Mesendoderm (in vitro differentiated cells): ENCODE data around the gene RASAL2.

Experiments used
- DNase-seq: peaks from one replicate; pipeline ENCODE4 v3.0.0; 2013
- H2AK5ac ChIP-seq: 2 replicates; pipeline ENCODE4 v1.6.1; 2013; ENCODE audit warnings: low read length, inconsistent platforms
- H2BK120ac ChIP-seq: 2 replicates; pipeline ENCODE4 v1.6.1; 2013; ENCODE audit warnings: low read depth, mild to moderate bottlenecking, low read length, moderate library complexity, mixed read lengths
- H2BK15ac ChIP-seq: replicated peaks from 2 replicates; pipeline ENCODE4 v1.6.1; 2013; ENCODE audit warnings: low read depth, mild to moderate bottlenecking, moderate library complexity
- H2BK5ac ChIP-seq: 2 replicates; pipeline ENCODE4 v1.6.1; 2013; ENCODE audit warnings: low read length, inconsistent platforms
- H3K18ac ChIP-seq: 2 replicates; pipeline ENCODE4 v1.6.1; 2013; ENCODE audit warnings: mild to moderate bottlenecking, low read length, mixed read lengths
- H3K23ac ChIP-seq: one replicate; pipeline ENCODE4 v1.6.1; 2013; ENCODE audit warnings: low read length
- H3K27ac ChIP-seq: 2 replicates; pipeline ENCODE4 v1.5.1; 2013; ENCODE audit warnings: low read depth, mild to moderate bottlenecking, inconsistent platforms, low read length, moderate library complexity
- H3K27me3 ChIP-seq: 2 replicates; pipeline ENCODE4 v1.6.1; 2013; ENCODE audit warnings: low read length, control low read depth, mild to moderate bottlenecking, inconsistent platforms; ENCODE audit not compliant: insufficient read depth, poor library complexity
- H3K36me3 ChIP-seq: 2 replicates; pipeline ENCODE4 v1.6.1; 2013; ENCODE audit warnings: low read length, inconsistent platforms; ENCODE audit not compliant: control insufficient read depth, insufficient read depth
- H3K4ac ChIP-seq: one replicate; pipeline ENCODE4 v1.6.1; 2013; ENCODE audit warnings: low read depth, mild to moderate bottlenecking, low read length, moderate library complexity
- H3K4me1 ChIP-seq: 2 replicates; pipeline ENCODE4 v1.6.1; 2013; ENCODE audit warnings: low read depth, low read length, inconsistent platforms; ENCODE audit not compliant: control insufficient read depth
- H3K4me2 ChIP-seq: 2 replicates; pipeline ENCODE4 v1.6.1; 2013; ENCODE audit warnings: low read length
- H3K4me3 ChIP-seq: 2 replicates; pipeline ENCODE4 v1.5.1; 2013; ENCODE audit warnings: mild to moderate bottlenecking, low read length
- H3K56ac ChIP-seq: one replicate; pipeline ENCODE4 v1.6.1; 2013; ENCODE audit warnings: low read length
- H3K79me1 ChIP-seq: 2 replicates; pipeline ENCODE4 v1.6.1; 2013; ENCODE audit warnings: low read length, inconsistent platforms
- H3K79me2 ChIP-seq: 2 replicates; pipeline ENCODE4 v1.6.1; 2013; ENCODE audit warnings: mild to moderate bottlenecking, low read length; ENCODE audit not compliant: control insufficient read depth, insufficient read depth
- H3K9ac ChIP-seq: 2 replicates; pipeline ENCODE4 v1.6.1; 2013; ENCODE audit warnings: low read length, inconsistent platforms
- H4K5ac ChIP-seq: one replicate; pipeline ENCODE4 v1.6.1; 2013; ENCODE audit warnings: low read length
- H4K8ac ChIP-seq: one replicate; pipeline ENCODE4 v1.6.1; 2013; ENCODE audit warnings: low read depth, mild to moderate bottlenecking, control low read depth, low read length, moderate library complexity
- WGBS: extraction: QIAGEN DNeasy Blood & Tissue Kit; methylation state at CpG from one replicate; pipeline ENCODE4 v1.1.7; 2013; ENCODE audit warnings: low lambda C conversion rate, missing lambda C conversion rate; ENCODE audit not compliant: insufficient coverage; ENCODE audit errors: extremely low coverage; 5-methylcytosine and 5-hydroxymethylcytosine counted together

Gene RASAL2

DNA sequence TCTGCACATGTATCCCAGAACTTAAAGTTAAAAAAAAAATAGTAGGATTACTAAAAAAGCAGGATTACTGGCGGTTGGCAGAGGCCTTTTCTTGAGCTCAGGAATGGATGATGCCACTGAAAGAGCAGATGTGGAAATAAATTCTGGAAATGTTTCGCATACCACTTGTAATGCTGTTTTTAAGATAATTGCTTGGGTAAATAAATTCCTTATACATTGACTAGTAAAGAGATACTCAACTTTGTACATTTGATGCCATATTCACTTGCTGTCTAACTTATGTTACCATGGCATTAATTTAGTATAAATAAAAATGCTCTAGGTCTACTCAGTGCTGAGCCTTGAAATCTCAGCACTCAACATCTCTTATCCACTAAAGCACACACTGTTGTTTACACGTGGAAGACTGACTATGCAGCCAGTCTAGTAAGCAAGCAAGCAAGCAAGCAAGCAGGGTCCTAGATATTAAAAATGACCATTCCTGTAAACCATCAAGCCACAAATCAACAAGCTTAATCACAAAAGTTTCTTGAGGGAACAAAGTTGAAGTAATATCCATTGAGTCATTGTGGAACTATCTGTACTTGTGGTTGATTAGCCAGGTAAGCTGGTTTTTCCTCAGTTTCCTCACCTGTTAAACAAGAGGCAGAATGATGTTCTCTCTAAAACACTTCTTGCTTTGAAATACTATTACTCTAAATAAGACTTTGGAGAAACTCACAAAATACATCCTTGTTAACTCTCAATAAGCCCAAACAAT is 1.7 kb upstream of the RASAL2 start:
- Histone ChIP-seq H3K4me3 (no peak overlapping the region), H3K27me3 (no peaks in the 10 kb centered on the region), H3K4me2 (no peak overlapping the region), H4K8ac (no peak overlapping the region), H4K5ac (no peak overlapping the region), H2BK5ac (no peak overlapping the region), H3K18ac (no peak overlapping the region), H2BK15ac (peak overlapping the region; percentile 87), H3K79me1 (peaks cover 3% of the 10 kb centered on the region), H2BK120ac (no peak overlapping the region), H3K36me3 (no peaks in the 10 kb centered on the region), H3K56ac (no peak overlapping the region), H3K27ac (no peak overlapping the region), H3K79me2 (peaks cover 19% of the 10 kb centered on the region), H3K9ac (no peak overlapping the region), H3K4me1 (peaks cover 5% of the 10 kb centered on the region), H2AK5ac (no peak overlapping the region), H3K23ac (no peak overlapping the region), H3K4ac (no peak overlapping the region)
- DNase-seq = peak; percentile 51
- no CpG with 5 or more reads among the region's 3 CpGs for WGBS

DNA sequence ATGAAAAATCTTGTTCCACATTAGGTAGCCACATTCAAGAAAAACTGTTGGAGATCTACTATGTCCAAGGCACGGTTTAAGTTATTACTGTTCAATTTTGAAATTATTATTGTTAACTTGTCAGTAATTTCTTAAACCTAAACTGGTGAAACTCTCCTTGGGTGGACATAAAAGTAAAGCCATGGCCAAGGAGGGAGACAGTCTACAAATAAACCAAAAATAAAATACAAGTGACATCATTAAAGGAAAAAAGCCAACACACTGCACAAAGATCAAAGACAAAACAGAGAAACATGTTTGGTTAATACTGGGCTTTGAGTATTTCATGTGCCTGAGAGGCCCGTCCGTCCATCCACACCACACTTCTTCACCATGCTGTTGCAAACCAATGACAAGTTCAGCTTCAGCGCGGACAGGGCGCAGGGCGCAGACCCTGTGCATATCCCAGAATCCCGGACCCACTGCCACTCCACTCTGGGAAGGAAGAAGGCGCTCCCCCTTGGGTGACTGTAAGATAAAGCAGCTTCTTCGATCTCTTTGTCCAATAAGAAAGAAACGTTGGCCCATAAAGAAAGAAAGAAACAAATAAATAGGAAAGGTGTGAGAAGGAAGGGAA is 918 bp upstream of the RASAL2 start:
- Histone ChIP-seq H2BK5ac (no peak overlapping the region), H3K36me3 (no peaks in the 10 kb centered on the region), H2AK5ac (no peak overlapping the region), H3K4ac (no peak overlapping the region), H3K56ac (peak overlapping the region; percentile 52), H3K79me2 (peaks cover 24% of the 10 kb centered on the region), H2BK15ac (no peak overlapping the region), H3K9ac (peak overlapping the region; percentile 18), H3K27me3 (no peaks in the 10 kb centered on the region), H4K5ac (no peak overlapping the region), H3K4me3 (peak overlapping the region; percentile 1), H3K4me2 (peak overlapping the region; percentile 22), H3K79me1 (peaks cover 3% of the 10 kb centered on the region), H3K27ac (peak overlapping the region; percentile 0), H2BK120ac (peak overlapping the region; percentile 18), H3K23ac (no peak overlapping the region), H3K4me1 (peaks cover 5% of the 10 kb centered on the region), H3K18ac (peak overlapping the region; percentile 44), H4K8ac (no peak overlapping the region)
- no peak for DNase-seq
- WGBS = no CpG with 5 or more reads among the region's 11 CpGs

DNA sequence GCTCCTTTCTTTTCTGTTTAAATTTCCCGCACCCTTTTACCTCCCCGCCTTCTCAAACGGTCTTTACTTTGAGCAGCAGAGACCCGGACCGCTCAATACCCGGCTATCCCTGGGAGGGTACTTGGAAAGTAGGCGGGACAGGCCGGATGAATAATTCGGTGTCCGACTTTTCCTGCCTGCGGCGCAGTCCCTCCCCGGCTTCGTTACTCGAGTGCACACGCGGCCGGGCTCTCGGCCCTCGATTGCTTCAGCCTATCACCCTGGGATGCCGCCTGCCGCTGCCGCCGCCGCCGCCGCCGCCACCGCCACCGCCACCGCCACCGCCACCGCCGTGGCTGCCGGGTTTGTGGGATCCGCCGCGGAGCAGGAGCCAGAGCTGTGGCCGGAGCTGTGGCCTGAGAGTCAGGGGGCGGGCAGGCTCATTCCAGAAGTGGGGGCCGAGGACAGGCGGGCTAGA is 382 bp upstream of the RASAL2 start:
- H3K36me3 ChIP-seq = no peaks in the 10 kb centered on the region
- H3K18ac ChIP-seq = peak overlapping the region; percentile 95
- no peaks in the 10 kb centered on the region for H3K27me3 ChIP-seq
- peaks cover 7% of the 10 kb centered on the region for H3K4me1 ChIP-seq
- DNase-seq = peak; percentile 99
- H3K23ac ChIP-seq = no peak overlapping the region
- peak overlapping the region; percentile 88 for H3K9ac ChIP-seq
- WGBS = no CpG with 5 or more reads among the region's 42 CpGs
- H3K79me1 ChIP-seq = peaks cover 3% of the 10 kb centered on the region
- no peak overlapping the region for H2AK5ac ChIP-seq
- no peak overlapping the region for H3K4ac ChIP-seq
- no peak overlapping the region for H4K8ac ChIP-seq
- H3K56ac ChIP-seq = peak overlapping the region; percentile 93
- no peak overlapping the region for H2BK120ac ChIP-seq
- H3K4me3 ChIP-seq = peak overlapping the region; percentile 83
- H3K4me2 ChIP-seq = peak overlapping the region; percentile 22
- no peak overlapping the region for H2BK15ac ChIP-seq
- H4K5ac ChIP-seq = no peak overlapping the region
- H3K27ac ChIP-seq = peak overlapping the region; percentile 99
- H2BK5ac ChIP-seq = peak overlapping the region; percentile 53
- peaks cover 29% of the 10 kb centered on the region for H3K79me2 ChIP-seq

DNA sequence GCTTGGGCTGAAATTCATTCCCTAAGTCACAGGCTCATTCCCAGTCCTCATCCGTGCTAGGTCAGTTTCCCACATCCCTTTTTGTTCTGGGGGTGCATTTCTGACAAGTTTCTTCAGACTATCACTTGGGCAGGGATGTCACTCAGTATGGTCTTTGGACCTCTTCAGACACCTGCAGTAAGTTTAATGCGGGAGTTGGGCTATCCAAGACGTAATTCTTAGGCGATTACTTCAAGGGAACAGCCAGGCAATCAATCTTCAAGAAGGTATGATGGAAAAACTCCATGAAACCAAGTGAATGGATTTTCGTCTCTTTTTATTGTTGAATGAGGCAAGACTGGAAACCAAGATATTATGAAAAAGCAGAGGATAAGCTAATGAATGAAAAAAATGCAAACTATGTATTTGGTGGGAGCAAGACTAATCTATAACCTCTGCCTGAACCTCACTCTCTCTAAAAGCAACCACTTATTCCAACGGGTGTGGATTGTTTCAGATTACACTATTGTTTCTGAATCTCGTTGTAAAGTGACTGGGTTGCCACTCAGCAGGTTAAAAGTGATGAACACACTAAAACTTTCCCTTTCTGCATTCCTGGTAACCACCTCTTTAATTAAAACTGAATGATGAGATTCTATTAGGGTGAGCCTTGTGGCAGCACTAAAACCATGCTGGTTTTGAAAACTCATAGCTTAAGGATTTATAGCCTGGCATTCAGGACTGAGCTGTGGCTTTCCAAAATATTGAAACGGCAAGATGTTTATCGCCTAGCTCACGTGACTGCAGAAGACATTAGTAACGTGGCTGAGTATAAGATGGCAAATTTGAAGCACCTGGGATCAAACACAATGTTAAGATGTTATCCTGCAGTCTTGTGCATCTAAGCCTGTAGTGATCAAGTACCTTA is 1.1 kb downstream of the RASAL2 start:
- no peak overlapping the region for H3K4ac ChIP-seq
- H3K56ac ChIP-seq = peak overlapping the region; percentile 93
- H3K4me2 ChIP-seq = peak overlapping the region; percentile 92
- no peak overlapping the region for H4K8ac ChIP-seq
- H2AK5ac ChIP-seq = no peak overlapping the region
- no peak overlapping the region for H2BK15ac ChIP-seq
- H3K4me3 ChIP-seq = peak overlapping the region; percentile 83
- WGBS = no CpG with 5 or more reads among the region's 11 CpGs
- H3K79me1 ChIP-seq = peaks cover 3% of the 10 kb centered on the region
- peaks cover 7% of the 10 kb centered on the region for H3K4me1 ChIP-seq
- H2BK5ac ChIP-seq = no peak overlapping the region
- H3K18ac ChIP-seq = no peak overlapping the region
- H3K9ac ChIP-seq = peak overlapping the region; percentile 88
- peak overlapping the region; percentile 99 for H3K27ac ChIP-seq
- peak; percentile 37 for DNase-seq
- H2BK120ac ChIP-seq = no peak overlapping the region
- H3K79me2 ChIP-seq = peaks cover 30% of the 10 kb centered on the region
- no peaks in the 10 kb centered on the region for H3K36me3 ChIP-seq
- no peaks in the 10 kb centered on the region for H3K27me3 ChIP-seq
- no peak overlapping the region for H4K5ac ChIP-seq
- H3K23ac ChIP-seq = no peak overlapping the region

DNA sequence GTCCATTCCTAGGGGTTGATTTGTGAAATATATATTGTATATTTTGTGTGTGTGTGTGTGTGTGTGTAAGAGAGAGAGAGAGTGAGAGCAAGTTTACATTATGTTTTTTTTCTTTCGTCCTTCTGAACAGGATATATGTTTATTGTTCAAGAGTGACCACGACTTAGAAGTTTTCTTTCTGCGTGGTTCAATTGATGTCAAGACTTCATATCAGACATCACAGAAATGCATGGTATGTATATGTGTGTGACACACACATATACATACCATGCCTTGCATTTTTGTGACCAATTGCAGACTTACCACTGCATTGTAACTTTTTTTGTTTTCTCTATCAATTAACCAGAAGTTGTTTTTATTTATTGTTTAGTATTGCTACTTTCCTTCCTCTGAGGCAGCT is 2.5 kb downstream of the RASAL2 start:
- H4K5ac ChIP-seq = no peak overlapping the region
- H2AK5ac ChIP-seq = no peak overlapping the region
- H3K56ac ChIP-seq = no peak overlapping the region
- H3K4me2 ChIP-seq = no peak overlapping the region
- H3K4ac ChIP-seq = no peak overlapping the region
- no peak overlapping the region for H3K9ac ChIP-seq
- H4K8ac ChIP-seq = no peak overlapping the region
- H3K23ac ChIP-seq = no peak overlapping the region
- peaks cover 30% of the 10 kb centered on the region for H3K79me2 ChIP-seq
- H2BK5ac ChIP-seq = no peak overlapping the region
- no peak overlapping the region for H3K27ac ChIP-seq
- WGBS = no CpG with 5 or more reads among the region's 3 CpGs
- H3K18ac ChIP-seq = no peak overlapping the region
- H3K27me3 ChIP-seq = no peaks in the 10 kb centered on the region
- H3K79me1 ChIP-seq = peaks cover 3% of the 10 kb centered on the region
- H3K4me3 ChIP-seq = no peak overlapping the region
- peaks cover 7% of the 10 kb centered on the region for H3K4me1 ChIP-seq
- H2BK120ac ChIP-seq = no peak overlapping the region
- H2BK15ac ChIP-seq = no peak overlapping the region
- H3K36me3 ChIP-seq = no peaks in the 10 kb centered on the region
- no peak for DNase-seq
